ENCODE data around the gene PGP. TPM values are rescaled to one million over a fixed set of nuclear protein-coding genes. Genes with fewer than 3 reads are reported as not detected.

PGP gene
- total and polyA plus RNA-seq, 12 donors = 21.1 to 48.3 (median 27.3) TPM

- ATAC-seq (no peak), DNase-seq (no peak)
- Histone ChIP-seq H3K9me3 (no peaks in the 10 kb centered on the region), H3K36me3 (no peaks in the 10 kb centered on the region), H3K4me1 (no peaks in the 10 kb centered on the region), H3K27ac (no peak overlapping the region), H3K4me3 (no peak overlapping the region), H3K27me3 (no peaks in the 10 kb centered on the region)
- 88 to 91% methylated on average over 13 of the region's 13 CpGs for WGBS, 2 donors
- no peak for TF ChIP-seq CTCF (IDR thresholded peaks at IDR 0.05)
- intact Hi-C loops (cut with DNase I) = no loop called here
Measured at GRCh38 chr16:2186064-2186463, 28.6 kb downstream of the PGP start.

DNA sequence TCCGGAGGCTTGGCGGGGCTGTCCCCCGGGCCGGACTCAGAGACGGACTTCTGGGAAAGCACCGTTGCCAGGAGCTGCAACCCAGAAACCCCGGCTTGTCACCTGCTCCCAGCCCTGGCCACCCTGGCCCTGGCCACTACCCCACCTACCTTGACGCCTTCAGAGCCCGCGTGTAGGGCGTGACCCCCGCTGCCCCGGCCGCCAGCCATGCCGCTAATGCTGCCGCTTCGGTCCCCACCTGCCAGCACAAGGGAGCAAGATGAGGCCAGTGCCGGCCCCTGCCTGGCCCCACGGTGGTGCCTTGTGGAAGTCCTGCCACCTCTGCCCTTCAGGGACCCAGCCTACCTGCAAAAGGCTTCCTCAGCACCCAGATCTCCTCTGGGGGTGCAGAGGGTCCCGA, 29.7 kb downstream of the PGP start:
- no peak for TF ChIP-seq CTCF (IDR thresholded peaks at IDR 0.05)

GRCh38 chr16:2184346-2184745, 30.3 kb downstream of the PGP start:
- Histone ChIP-seq H3K36me3 (no peaks in the 10 kb centered on the region), H3K27me3 (no peaks in the 10 kb centered on the region), H3K27ac (no peak overlapping the region), H3K9me3 (no peaks in the 10 kb centered on the region), H3K4me1 (no peaks in the 10 kb centered on the region), H3K4me3 (no peak overlapping the region)
- ATAC-seq (no peak), DNase-seq (no peak)
- no peak for TF ChIP-seq CTCF (IDR thresholded peaks at IDR 0.05)
- intact Hi-C loops (cut with DNase I) = no loop called here
- 88 to 90% methylated on average over 19 of the region's 19 CpGs for WGBS, 2 donors

More for the DNA sequence above, 29.7 kb downstream of the PGP start:
- Histone ChIP-seq H3K4me1 (no peaks in the 10 kb centered on the region), H3K27ac (no peak overlapping the region), H3K9me3 (no peaks in the 10 kb centered on the region), H3K36me3 (no peaks in the 10 kb centered on the region), H3K4me3 (no peak overlapping the region), H3K27me3 (no peaks in the 10 kb centered on the region)
- DNase-seq (no peak), ATAC-seq (no peak)
- intact Hi-C loops (cut with DNase I) = no loop called here
- WGBS, 2 donors = 86 to 87% methylated on average over 17 to 20 of the region's 20 CpGs

DNA sequence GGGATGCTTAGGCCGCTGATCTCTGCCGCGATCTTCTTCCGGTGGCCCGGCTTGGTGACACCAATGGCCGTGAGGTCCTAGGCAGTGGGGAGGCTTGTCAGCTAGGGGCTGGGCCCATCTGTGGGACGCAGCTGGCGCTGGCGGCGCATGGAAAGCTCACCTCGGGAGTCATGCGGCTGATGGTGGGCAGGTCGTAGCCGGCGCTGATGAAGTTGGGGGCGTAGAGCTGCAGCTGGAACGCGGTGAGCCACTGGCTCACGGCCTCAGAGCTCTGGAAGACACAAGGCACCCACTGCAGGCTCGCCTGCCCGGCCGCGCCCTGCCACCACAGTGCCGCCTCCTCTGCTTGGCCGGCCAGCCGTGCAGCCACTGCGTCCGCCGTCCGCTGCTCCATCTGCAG, 31.0 kb downstream of the PGP start:
- Histone ChIP-seq H3K4me1 (no peaks in the 10 kb centered on the region), H3K36me3 (no peaks in the 10 kb centered on the region), H3K4me3 (no peak overlapping the region), H3K9me3 (no peaks in the 10 kb centered on the region), H3K27ac (no peak overlapping the region), H3K27me3 (no peaks in the 10 kb centered on the region)
- DNase-seq (no peak), ATAC-seq (no peak)
- intact Hi-C loops (cut with DNase I) = no loop called here
- WGBS, 2 donors = 93% methylated on average over 29 to 30 of the region's 30 CpGs
- TF ChIP-seq CTCF (IDR thresholded peaks at IDR 0.05) = no peak
